Measurements from ENCODE around the gene UVRAG. TPM values are rescaled to one million over a fixed set of nuclear protein-coding genes. Genes with fewer than 3 reads are reported as not detected.

UVRAG gene
- total and polyA plus RNA-seq, 2 of the 4 experiments (the other 2 are of a cell fraction), result 5.6 to 10.9 TPM

GRCh38 chr11:75775056-75775455 lies 40.0 kb upstream of the UVRAG start:
- Histone ChIP-seq H2AK5ac (ENCODE audit: low read depth, low read length) (no peak overlapping the region), H2BK15ac (ENCODE audit: low read depth, low read length) (no peak overlapping the region), H3K9me3 (ENCODE audit: control insufficient read depth, insufficient read depth, low read length) (no peaks in the 10 kb centered on the region), H3K4me2 (ENCODE audit: low read depth, low read length) (no peak overlapping the region), H3K9ac (ENCODE audit: low read depth, low read length) (no peak overlapping the region), H4K5ac (ENCODE audit: low read depth, low read length) (no peak overlapping the region), H3K4me3 (ENCODE audit: insufficient read depth, low read depth, low read length) (no peak overlapping the region), H2BK20ac (ENCODE audit: low read depth, low read length) (no peak overlapping the region), H3K36me3 (ENCODE audit: control insufficient read depth, insufficient read depth, low read length) (no peaks in the 10 kb centered on the region), H4K91ac (ENCODE audit: insufficient read depth, low read depth, low read length) (no peak overlapping the region), H3K56ac (ENCODE audit: extremely low read depth, insufficient read depth, low read length) (no peak overlapping the region), H4K20me1 (ENCODE audit: insufficient read depth, low read length) (no peaks in the 10 kb centered on the region), H3K4me1 (ENCODE audit: control insufficient read depth, insufficient read depth, low read length) (no peaks in the 10 kb centered on the region), H2BK5ac (ENCODE audit: low read depth, low read length, poor library complexity, severe bottlenecking) (no peak overlapping the region), H3K9me1 (ENCODE audit: insufficient read depth, low read length) (no peaks in the 10 kb centered on the region), H3K4ac (ENCODE audit: low read depth, low read length) (no peak overlapping the region), H3K27ac (ENCODE audit: insufficient read depth, low read length) (no peak overlapping the region), H3K18ac (ENCODE audit: low read depth, low read length) (no peak overlapping the region), H3K27me3 (ENCODE audit: control insufficient read depth, insufficient read depth, low read length) (peaks cover 24% of the 10 kb centered on the region), H2AK9ac (replicated peaks; ENCODE audit: low read depth, low read length, poor library complexity) (no peak overlapping the region), H3K79me1 (ENCODE audit: low read depth in 1 of 2, low read length in 2 of 2) (no peaks in the 10 kb centered on the region), H4K8ac (ENCODE audit: low read depth in 2 of 2, low read length in 2 of 2) (no peak overlapping the region), H2AFZ (replicated peaks; ENCODE audit: low read length, poor library complexity) (no peak overlapping the region), H2BK120ac (ENCODE audit: low read depth, low read length) (no peak overlapping the region), H3K14ac (replicated peaks; ENCODE audit: low read depth, low read length) (no peak overlapping the region), H3K23ac (ENCODE audit: low read depth, low read length) (no peak overlapping the region)
- intact Hi-C loops (cut with micrococcal nuclease) (no loop called here), dilution Hi-C loops (cut with HindIII; ENCODE audit: low sequenced_read_pairs, unreplicated experiment) (no loop called here), in situ Hi-C loops (cut with MboI; ENCODE audit: low sequenced_read_pairs) (no loop called here)
- POLR2A ChIA-PET (ENCODE audit: unreplicated experiment), result no interaction called here
- CTCF ChIA-PET, result no interaction called here
- BruUV-seq (replicated peaks), result no TSS peak
- TF ChIP-seq SMC3 (IDR thresholded peaks at IDR 0.05; ENCODE audit: low read depth, low read length), result no peak
- TF ChIP-seq MXI1 (IDR thresholded peaks at IDR 0.05; ENCODE audit: borderline replicate concordance, low read depth, low read length), result no peak
- no peak for TF ChIP-seq FOS (IDR thresholded peaks at IDR 0.05; ENCODE audit: low read depth, low read length)
- no peak for TF ChIP-seq CHD1 (IDR thresholded peaks at IDR 0.05; ENCODE audit: low read depth, low read length)
- TF ChIP-seq POLR2A (IDR thresholded peaks at IDR 0.05; ENCODE audit: low read depth, low read length), result no peak
- no peak for TF ChIP-seq RCOR1 (IDR thresholded peaks at IDR 0.05; ENCODE audit: insufficient replicate concordance, low read length)
- TF ChIP-seq MAZ (IDR thresholded peaks at IDR 0.05; ENCODE audit: borderline replicate concordance, low read depth, low read length), result no peak
- TF ChIP-seq CTCF (conservative IDR thresholded peaks at IDR 0.05; ENCODE audit: low read depth, low read length), result no peak
- WGBS, 2 experiments (ENCODE audit: extremely low coverage in 2 of 2, insufficient read length in 1 of 2), result no CpG with 5 or more reads among the region's 3 CpGs
- DNase-seq (no peak), ATAC-seq (ENCODE audit: low read depth) (no peak)

Measured in IMR-90 (cell line).